Central memory CD8-positive, alpha-beta T cell (primary cell): ENCODE measurements around the gene SIRPG.

Source experiments
- ATAC-seq: fragments of 150-1000 bp; cut with Tn5 transposase; replicated peaks from 2 replicates; pipeline ENCODE4 v1.10.0; 2022; ENCODE audit warnings: mild to moderate bottlenecking, moderate FRiP score, moderate number of reproducible peaks; ENCODE audit not compliant: poor library complexity, severe bottlenecking; ENCODE audit errors: extremely low read depth
- DNase-seq, 2 donors: peaks; one replicate each; pipeline ENCODE4 v3.0.0; 2021; ENCODE audit warnings: low spot score in 2 of 2
- H3K27ac Mint-ChIP-seq: one replicate; pipeline ENCODE4 v1.8.0; 2022; ENCODE audit warnings: low read depth, mild to moderate bottlenecking, moderate library complexity, mixed read lengths
- H3K27me3 Mint-ChIP-seq: one replicate; pipeline ENCODE4 v1.8.0; 2022; ENCODE audit warnings: mixed read lengths
- H3K36me3 Mint-ChIP-seq: one replicate; pipeline ENCODE4 v1.8.0; 2022; ENCODE audit warnings: mild to moderate bottlenecking, moderate library complexity, mixed read lengths; ENCODE audit not compliant: insufficient read depth
- H3K4me1 Mint-ChIP-seq: one replicate; pipeline ENCODE4 v1.8.0; 2022; ENCODE audit warnings: mixed read lengths
- H3K4me3 Mint-ChIP-seq: one replicate; pipeline ENCODE4 v1.8.0; 2022; ENCODE audit warnings: mild to moderate bottlenecking, moderate library complexity, mixed read lengths
- H3K9me3 Mint-ChIP-seq: one replicate; pipeline ENCODE4 v1.8.0; 2022; ENCODE audit warnings: mixed read lengths

SIRPG gene

DNA sequence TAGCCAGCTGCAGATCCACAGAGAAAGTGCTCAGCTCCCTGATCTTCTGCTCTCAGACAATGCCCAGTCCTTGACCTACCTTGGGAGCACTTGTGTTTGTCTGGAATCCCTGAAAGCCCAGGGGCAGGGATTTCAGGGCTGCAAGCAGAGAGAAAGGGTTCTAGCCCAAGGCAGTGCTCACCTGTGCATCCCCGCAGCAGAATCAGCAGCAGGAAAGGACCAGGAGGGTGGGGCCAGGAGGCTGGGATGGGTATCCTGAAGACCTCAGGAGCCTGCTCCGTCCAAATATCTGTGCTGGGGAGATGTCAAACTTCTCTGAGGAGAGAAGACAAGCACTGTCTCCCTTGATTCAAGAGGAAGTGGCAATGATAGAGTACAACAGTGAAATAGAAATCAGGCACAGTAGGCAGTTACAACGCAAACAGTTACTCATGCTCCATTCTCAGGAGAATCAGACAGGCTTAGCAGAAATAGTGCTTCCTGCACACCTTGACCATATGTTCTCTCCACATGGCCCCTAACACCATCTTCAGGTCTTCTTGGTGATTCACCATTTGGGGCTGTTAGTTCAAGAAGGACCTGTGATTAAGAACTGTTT lies 28.7 kb upstream of the SIRPG start:
- ATAC-seq (peak; percentile 40), DNase-seq (no peak)
- H3K9me3 Mint-ChIP-seq = peaks cover 5% of the 10 kb centered on the region
- H3K4me1 Mint-ChIP-seq = peaks cover 56% of the 10 kb centered on the region
- H3K4me3 Mint-ChIP-seq = peak overlapping the region; percentile 76
- peaks cover 8% of the 10 kb centered on the region for H3K36me3 Mint-ChIP-seq
- peak overlapping the region; percentile 86 for H3K27ac Mint-ChIP-seq
- no peaks in the 10 kb centered on the region for H3K27me3 Mint-ChIP-seq

DNA sequence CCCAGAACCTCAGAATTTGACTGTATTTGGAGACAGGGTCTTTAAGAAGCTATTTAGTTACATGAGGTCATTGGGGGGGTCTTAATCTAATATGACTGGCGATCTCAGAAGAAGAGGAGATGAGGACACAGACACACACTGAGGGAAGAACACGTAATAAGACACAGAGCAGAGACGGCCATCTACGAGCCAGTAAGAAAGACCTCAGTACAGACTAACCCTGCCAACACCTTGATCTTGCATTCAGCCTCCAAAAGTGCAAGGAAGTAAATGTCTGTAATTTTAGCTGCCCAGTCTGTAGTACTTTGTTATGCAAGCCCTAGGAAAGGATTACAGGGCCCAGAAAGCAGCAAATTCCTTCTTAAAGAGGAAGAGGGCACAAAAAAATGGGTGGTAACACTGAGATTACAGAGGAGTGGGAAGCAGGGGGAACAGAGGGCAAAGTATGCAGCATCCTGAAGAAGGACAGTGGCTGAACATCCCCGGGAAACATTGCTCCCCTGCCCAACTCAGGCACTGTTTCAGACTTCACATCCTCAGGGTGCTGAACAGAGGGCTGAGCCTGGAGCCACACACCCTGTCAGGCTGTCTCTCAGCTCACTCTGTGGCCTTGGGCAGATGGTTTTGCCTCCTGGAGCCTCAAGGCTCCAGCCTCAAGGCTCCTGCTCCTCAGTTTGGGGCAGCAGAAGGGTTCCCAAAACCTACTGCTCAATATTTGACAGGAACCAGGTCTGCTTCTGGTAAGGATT lies 27.9 kb upstream of the SIRPG start:
- peaks cover 6% of the 10 kb centered on the region for H3K36me3 Mint-ChIP-seq
- H3K4me1 Mint-ChIP-seq = peaks cover 56% of the 10 kb centered on the region
- peak overlapping the region; percentile 76 for H3K4me3 Mint-ChIP-seq
- ATAC-seq (peak; percentile 70), DNase-seq (no peak)
- no peaks in the 10 kb centered on the region for H3K27me3 Mint-ChIP-seq
- peak overlapping the region; percentile 86 for H3K27ac Mint-ChIP-seq
- H3K9me3 Mint-ChIP-seq = peaks cover 4% of the 10 kb centered on the region

DNA sequence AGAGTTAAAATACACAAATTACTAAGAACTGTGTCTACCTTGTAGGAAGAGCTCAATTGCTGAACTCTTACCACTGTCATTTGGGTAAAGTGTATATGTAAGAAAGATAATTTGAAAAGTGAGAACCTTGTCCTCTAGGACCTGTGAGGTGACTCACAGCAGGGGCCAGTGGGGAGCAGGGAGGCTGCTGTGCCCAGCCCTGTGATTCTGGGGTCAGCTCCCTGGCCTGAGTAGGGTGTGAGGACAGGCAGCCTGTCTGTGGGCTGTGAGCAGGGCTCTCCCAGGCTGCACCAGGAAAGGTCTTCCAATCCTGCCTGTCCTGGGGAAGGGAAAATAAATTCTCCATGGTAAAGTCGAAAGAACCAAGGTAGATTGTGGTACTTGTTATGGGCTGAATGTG lies 27.3 kb upstream of the SIRPG start:
- Mint-ChIP-seq H3K4me3 (peak overlapping the region; percentile 76), H3K36me3 (peaks cover 8% of the 10 kb centered on the region), H3K27me3 (no peaks in the 10 kb centered on the region), H3K4me1 (peaks cover 56% of the 10 kb centered on the region), H3K9me3 (no peaks in the 10 kb centered on the region), H3K27ac (peak overlapping the region; percentile 86)
- DNase-seq (no peak), ATAC-seq (no peak)

DNA sequence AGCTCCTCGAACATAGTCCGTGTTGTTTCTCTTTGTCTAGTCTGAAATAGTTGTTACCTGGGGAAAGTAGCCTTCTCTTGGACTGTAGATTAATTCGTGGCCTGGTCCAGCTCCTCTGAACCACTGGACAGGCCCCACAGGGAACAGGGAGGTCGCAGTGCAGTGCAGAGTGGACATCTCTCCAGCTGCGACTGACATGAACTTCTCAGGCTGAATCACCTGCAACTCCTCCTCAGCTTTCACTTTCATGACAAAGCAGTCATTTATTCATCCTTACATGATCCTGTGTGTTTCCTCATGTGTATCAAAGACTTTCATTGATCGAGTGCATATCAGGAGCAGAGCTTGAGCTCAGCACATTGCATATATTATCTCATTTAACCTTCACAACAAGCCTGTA lies 19.1 kb upstream of the SIRPG start:
- DNase-seq (no peak), ATAC-seq (no peak)
- Mint-ChIP-seq H3K4me1 (peaks cover 76% of the 10 kb centered on the region), H3K4me3 (peak overlapping the region; percentile 66), H3K27ac (peak overlapping the region; percentile 90), H3K27me3 (no peaks in the 10 kb centered on the region), H3K36me3 (peaks cover 6% of the 10 kb centered on the region), H3K9me3 (no peaks in the 10 kb centered on the region)

DNA sequence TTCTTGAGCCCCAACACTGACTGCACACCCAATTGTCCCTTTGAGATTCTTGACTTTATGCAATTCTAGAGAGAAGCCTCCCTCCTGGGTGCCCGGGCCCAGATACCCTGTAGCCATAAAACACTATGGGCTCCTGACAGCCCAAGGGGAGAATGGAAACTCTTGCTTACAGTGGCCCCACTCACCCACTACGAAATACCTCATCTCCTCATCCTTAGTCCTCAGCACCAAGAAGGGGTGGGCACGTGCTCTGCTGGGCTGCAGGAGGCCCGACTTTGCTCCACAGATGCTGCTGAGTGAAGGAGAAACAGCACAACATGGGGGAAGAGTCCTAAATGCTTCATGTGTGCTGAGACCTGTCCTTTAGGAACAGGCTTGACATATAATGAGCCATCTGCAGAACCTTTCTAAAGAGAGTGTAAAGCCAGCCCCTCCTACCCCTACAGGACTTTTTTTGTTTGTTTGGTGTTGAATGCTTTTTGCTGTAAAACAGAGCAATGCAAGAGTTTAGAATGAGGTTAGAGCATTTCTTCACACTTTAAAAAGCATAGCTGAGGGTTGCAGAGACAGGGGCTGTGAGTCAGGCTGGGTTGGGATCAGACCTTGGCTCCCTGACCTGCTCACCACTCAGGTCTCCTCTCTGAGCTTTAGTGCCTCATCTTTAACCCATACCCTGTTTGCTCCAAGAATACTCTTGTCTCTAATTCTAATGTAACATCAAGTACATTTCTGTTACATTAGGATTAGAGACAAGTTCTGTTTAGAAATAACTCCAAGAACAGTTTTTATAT lies 17.6 kb upstream of the SIRPG start:
- H3K4me3 Mint-ChIP-seq = peak overlapping the region; percentile 52

DNA sequence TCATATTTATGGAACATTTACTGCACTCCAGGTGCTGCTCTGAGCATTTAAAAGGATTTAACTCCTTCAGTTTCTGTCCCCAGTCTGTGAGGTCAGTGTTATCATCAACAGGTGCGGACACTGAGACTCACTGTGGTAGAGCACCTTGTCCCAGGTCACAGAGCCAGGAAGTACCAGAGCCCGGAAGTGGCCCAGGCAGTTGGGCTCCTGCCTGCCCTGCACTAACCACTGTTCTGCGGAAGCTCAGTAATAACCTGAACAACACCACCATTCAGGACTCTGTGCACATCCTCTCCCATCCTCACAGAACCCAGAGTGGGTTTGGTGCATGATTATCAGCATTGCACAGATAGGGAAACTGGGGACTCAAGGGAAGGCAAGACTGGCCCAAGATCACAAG lies 16.8 kb upstream of the SIRPG start:
- Mint-ChIP-seq H3K4me3 (peak overlapping the region; percentile 52), H3K27me3 (no peaks in the 10 kb centered on the region), H3K36me3 (peaks cover 2% of the 10 kb centered on the region), H3K4me1 (peaks cover 87% of the 10 kb centered on the region), H3K9me3 (no peaks in the 10 kb centered on the region), H3K27ac (peak overlapping the region; percentile 82)
- DNase-seq = no peak
- peak; percentile 89 for ATAC-seq

More for the DNA sequence above, 17.6 kb upstream of the SIRPG start:
- Mint-ChIP-seq H3K36me3 (peaks cover 6% of the 10 kb centered on the region), H3K27me3 (no peaks in the 10 kb centered on the region), H3K4me1 (peaks cover 89% of the 10 kb centered on the region), H3K9me3 (no peaks in the 10 kb centered on the region), H3K27ac (peak overlapping the region; percentile 82)
- no peak for DNase-seq
- no peak for ATAC-seq

DNA sequence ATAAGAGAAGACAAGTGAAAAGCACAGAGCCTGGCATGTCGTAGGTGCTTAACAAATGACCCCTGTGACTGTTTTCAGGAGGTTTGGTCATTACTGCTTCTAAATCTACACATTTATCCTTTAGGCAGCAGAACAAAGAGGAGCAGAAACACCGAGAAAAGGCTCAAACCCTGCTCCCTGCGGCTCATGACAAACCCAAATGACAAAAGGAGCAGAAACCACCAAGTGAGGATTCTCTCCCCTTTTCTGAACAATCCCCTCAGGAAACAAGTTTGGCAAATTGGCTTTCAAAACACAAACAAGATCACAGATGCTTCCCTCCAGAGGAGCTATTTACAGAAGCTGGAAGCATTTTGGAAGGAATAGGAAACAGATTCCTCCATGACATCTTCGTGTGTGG lies 15.8 kb upstream of the SIRPG start:
- no peaks in the 10 kb centered on the region for H3K27me3 Mint-ChIP-seq
- H3K36me3 Mint-ChIP-seq = peaks cover 2% of the 10 kb centered on the region
- ATAC-seq (no peak), DNase-seq (no peak)
- peak overlapping the region; percentile 82 for H3K27ac Mint-ChIP-seq
- H3K9me3 Mint-ChIP-seq = no peaks in the 10 kb centered on the region
- peaks cover 89% of the 10 kb centered on the region for H3K4me1 Mint-ChIP-seq
- peak overlapping the region; percentile 49 for H3K4me3 Mint-ChIP-seq

DNA sequence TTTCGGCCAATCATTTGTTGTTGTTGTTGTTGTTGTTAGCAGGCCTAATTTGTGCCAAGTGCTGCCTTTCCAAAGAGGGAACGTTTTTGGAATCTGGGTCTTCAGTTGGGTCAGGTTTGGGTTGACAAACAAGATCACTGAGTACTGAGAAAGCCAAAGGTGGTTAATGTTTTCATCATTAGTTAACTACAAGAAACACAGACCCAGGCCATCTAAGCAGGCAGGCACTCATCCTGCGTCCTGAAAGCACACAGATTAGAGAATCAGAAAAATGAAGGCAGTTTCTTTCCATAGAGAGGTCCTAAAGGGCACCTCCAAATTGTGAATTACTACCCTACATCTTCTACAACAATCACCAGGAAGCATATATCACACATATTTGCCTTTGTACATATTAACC lies 15.1 kb upstream of the SIRPG start:
- Mint-ChIP-seq H3K27ac (peak overlapping the region; percentile 82), H3K36me3 (no peaks in the 10 kb centered on the region), H3K27me3 (no peaks in the 10 kb centered on the region), H3K9me3 (no peaks in the 10 kb centered on the region), H3K4me3 (peak overlapping the region; percentile 49), H3K4me1 (peaks cover 88% of the 10 kb centered on the region)
- no peak for ATAC-seq
- DNase-seq = no peak

DNA sequence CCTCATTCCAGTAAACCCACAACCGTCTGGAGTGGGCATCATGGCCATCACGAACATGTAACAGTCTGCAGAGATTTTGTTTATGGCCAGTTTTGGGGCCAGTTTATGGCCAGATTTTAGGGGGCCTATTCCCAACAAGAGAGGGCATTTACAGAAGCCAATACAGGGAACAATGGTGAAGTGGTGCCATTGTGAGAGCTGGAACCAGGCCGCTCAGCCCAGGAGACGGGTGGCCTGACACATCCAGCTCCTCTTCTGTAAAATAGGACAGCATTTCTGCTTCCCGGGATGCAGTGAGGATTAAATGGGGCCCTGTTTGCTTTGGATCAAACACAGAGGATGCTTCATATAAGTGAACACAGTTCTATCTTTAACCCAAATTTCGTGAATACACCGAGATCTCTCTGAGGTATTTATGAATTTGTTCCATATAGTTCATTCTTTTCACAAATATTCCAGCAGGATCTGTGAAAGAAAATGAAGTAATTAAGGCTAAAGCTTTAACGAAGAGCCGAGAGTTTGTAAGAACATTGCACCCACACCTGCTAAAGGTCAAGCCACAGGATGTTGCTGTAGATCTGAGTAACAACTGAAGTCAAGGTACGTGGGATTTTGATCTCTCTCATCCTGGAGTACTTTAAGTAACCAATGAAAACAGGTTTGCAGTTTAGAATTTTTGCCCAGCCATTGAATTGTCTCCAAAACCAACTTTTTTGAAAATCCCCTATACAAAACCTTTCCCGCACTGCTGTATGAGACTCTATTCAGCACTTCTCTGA lies 14.5 kb upstream of the SIRPG start:
- no peak for ATAC-seq
- no peak for DNase-seq
- H3K36me3 Mint-ChIP-seq = no peaks in the 10 kb centered on the region
- H3K27me3 Mint-ChIP-seq = no peaks in the 10 kb centered on the region
- peak overlapping the region; percentile 82 for H3K27ac Mint-ChIP-seq
- no peaks in the 10 kb centered on the region for H3K9me3 Mint-ChIP-seq
- peak overlapping the region; percentile 49 for H3K4me3 Mint-ChIP-seq
- peaks cover 88% of the 10 kb centered on the region for H3K4me1 Mint-ChIP-seq

DNA sequence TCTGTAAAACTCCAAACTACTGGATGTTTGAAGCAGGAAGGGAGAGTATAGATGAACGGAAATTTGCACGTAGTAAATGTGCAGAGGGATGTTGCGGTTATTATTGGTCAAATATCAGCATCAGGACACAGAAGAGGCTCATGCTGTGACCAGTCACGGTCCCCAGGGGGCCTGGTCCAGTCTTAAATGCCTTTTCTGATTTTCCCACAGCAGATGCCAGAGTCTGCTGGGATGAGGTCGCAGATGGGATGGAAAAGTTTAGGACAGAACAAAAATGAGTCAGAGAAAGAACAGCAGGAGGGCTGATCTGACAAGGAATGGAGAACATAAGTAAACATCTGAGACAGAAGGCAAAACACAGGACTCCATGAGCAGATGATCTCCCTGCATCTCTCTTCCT lies 11.7 kb upstream of the SIRPG start:
- H3K27ac Mint-ChIP-seq = no peak overlapping the region

DNA sequence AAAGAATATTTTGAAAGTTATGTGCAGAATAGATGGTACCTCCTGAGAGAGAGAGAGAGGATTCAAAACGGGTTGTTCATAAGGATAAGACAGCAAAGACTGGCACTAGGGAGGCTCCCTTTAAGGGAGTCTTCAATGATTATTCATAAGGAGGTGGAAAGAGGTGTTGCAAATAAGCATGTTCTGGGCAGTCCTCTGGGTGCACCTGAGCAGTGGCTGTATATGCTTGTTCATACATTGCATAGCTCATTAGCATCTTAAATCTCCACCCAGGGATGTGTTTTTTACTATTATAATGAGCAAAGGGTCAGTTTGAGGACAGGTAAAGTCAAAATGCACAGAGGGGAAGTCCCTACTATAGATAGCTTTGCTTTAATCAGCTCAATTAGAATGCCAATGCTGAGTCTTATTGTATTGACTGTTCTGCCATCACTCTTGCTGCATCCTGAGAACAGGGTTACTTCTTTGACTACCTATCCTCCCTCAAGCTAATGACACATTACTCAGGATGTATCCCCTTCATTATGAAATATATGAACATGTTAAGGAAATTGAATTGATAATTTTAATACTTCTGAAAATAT lies 10.0 kb upstream of the SIRPG start:
- Mint-ChIP-seq H3K9me3 (no peaks in the 10 kb centered on the region), H3K4me1 (peaks cover 80% of the 10 kb centered on the region), H3K36me3 (no peaks in the 10 kb centered on the region), H3K27ac (peak overlapping the region; percentile 45), H3K4me3 (no peak overlapping the region), H3K27me3 (no peaks in the 10 kb centered on the region)
- no peak for ATAC-seq
- no peak for DNase-seq

More for the DNA sequence above, 11.7 kb upstream of the SIRPG start:
- H3K9me3 Mint-ChIP-seq = no peaks in the 10 kb centered on the region
- no peaks in the 10 kb centered on the region for H3K27me3 Mint-ChIP-seq
- H3K36me3 Mint-ChIP-seq = no peaks in the 10 kb centered on the region
- no peak overlapping the region for H3K4me3 Mint-ChIP-seq
- DNase-seq = no peak
- ATAC-seq = no peak
- peaks cover 79% of the 10 kb centered on the region for H3K4me1 Mint-ChIP-seq

DNA sequence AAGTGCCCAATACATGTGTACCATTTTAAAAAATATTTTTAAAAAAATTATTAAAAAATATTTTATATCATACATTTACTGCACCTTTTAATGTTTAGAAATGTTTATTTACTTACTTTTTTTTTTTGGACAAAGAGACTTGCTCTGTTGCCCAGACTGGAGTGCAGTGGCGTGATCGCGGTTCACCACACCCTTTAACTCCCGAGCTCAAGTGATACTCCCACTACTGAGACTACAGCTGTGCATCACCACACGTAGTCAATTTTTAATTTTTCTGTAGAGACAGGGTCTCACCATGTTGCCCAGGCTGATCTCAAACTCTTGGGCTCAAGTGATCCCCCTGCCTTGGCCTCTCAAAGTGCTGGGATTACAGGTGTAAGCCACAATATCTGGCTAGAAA lies 9.2 kb upstream of the SIRPG start:
- ATAC-seq (no peak), DNase-seq (no peak)
- Mint-ChIP-seq H3K9me3 (no peaks in the 10 kb centered on the region), H3K36me3 (peaks cover 1% of the 10 kb centered on the region), H3K4me1 (peaks cover 80% of the 10 kb centered on the region), H3K27ac (peak overlapping the region; percentile 45), H3K27me3 (no peaks in the 10 kb centered on the region), H3K4me3 (no peak overlapping the region)
